GM23338 (cell line): Measurements from ENCODE around the gene RPTOR. TPM values are rescaled to one million over a fixed set of nuclear protein-coding genes. Genes with fewer than 3 reads are reported as not detected.

Experiments used
- ATAC-seq: fragments of 200-7000 bp; cut with Tn5 transposase; 3 replicates; pipeline ENCODE4 v1.9.1; 2020
- DNase-seq: peaks from one replicate; pipeline ENCODE4 v3.0.0-alpha.2; 2015; ENCODE audit warnings: low spot score
- H2AFZ ChIP-seq: fragments of 200-600 bp; sonication (generic); 2 replicates; pipeline ENCODE4 v1.8.0; 2016; ENCODE audit warnings: antibody characterized with exemption, mild to moderate bottlenecking, moderate library complexity
- H3F3A ChIP-seq: fragments of 200-600 bp; sonication (generic); replicated peaks from 2 replicates; pipeline ENCODE4 v1.8.0; 2017; ENCODE audit warnings: antibody characterized with exemption, mixed run types, low read depth
- H3K27ac ChIP-seq: fragments of 200-600 bp; sonication (generic); 2 replicates; pipeline ENCODE4 v1.6.1; 2016; ENCODE audit warnings: low read depth
- H3K27me3 ChIP-seq: fragments of 200-600 bp; sonication (generic); 2 replicates; pipeline ENCODE4 v1.8.0; 2016; ENCODE audit warnings: mild to moderate bottlenecking, mixed run types, moderate library complexity; ENCODE audit not compliant: insufficient read depth
- H3K36me3 ChIP-seq: fragments of 200-600 bp; sonication (generic); 2 replicates; pipeline ENCODE4 v1.8.0; 2016; ENCODE audit warnings: mild to moderate bottlenecking; ENCODE audit not compliant: insufficient read depth
- H3K4me1 ChIP-seq: fragments of 200-600 bp; sonication (generic); 2 replicates; pipeline ENCODE4 v1.8.0; 2016; ENCODE audit warnings: mild to moderate bottlenecking, moderate library complexity; ENCODE audit not compliant: insufficient read depth
- H3K4me2 ChIP-seq: fragments of 200-600 bp; sonication (generic); 2 replicates; pipeline ENCODE4 v1.7.1; 2017; ENCODE audit warnings: mixed run types
- H3K4me3 ChIP-seq: fragments of 200-600 bp; sonication (generic); 2 replicates; pipeline ENCODE4 v1.6.1; 2016; ENCODE audit warnings: mixed run types
- H3K79me2 ChIP-seq: fragments of 200-600 bp; sonication (generic); replicated peaks from 2 replicates; pipeline ENCODE4 v1.8.0; 2017; ENCODE audit warnings: mild to moderate bottlenecking; ENCODE audit not compliant: insufficient read depth
- H3K9me2 ChIP-seq: fragments of 200-600 bp; sonication (generic); 2 replicates; pipeline ENCODE4 v1.8.0; 2017; ENCODE audit not compliant: insufficient read depth
- H4K20me1 ChIP-seq: fragments of 200-600 bp; sonication (generic); replicated peaks from 2 replicates; pipeline ENCODE4 v1.8.0; 2017; ENCODE audit warnings: mild to moderate bottlenecking; ENCODE audit not compliant: insufficient read depth
- H3K27ac Mint-ChIP-seq: 2 replicates; pipeline ENCODE4 v1.8.0; 2020; ENCODE audit warnings: inconsistent platforms, mild to moderate bottlenecking, moderate library complexity, mixed read lengths
- H3K27me3 Mint-ChIP-seq: 3 replicates; pipeline ENCODE4 v1.8.0; 2022; ENCODE audit warnings: low read depth, mild to moderate bottlenecking, moderate library complexity, mixed read lengths, inconsistent platforms; ENCODE audit not compliant: insufficient read depth, poor library complexity
- H3K36me3 Mint-ChIP-seq: 3 replicates; pipeline ENCODE4 v1.8.0; 2021; ENCODE audit warnings: low read depth, mild to moderate bottlenecking, inconsistent platforms, moderate library complexity, mixed read lengths
- H3K4me1 Mint-ChIP-seq: 3 replicates; pipeline ENCODE4 v1.8.0; 2020; ENCODE audit warnings: mild to moderate bottlenecking, inconsistent platforms, mixed read lengths
- H3K4me3 Mint-ChIP-seq: 3 replicates; pipeline ENCODE4 v1.8.0; 2021; ENCODE audit warnings: moderate library complexity, mild to moderate bottlenecking, inconsistent platforms, mixed read lengths
- H3K9me3 Mint-ChIP-seq: 3 replicates; pipeline ENCODE4 v1.8.0; 2020; ENCODE audit warnings: moderate library complexity, mild to moderate bottlenecking, inconsistent platforms, mixed read lengths
- CREB1 ChIP-seq: fragments of 250-450 bp; sonication (Bioruptor Pico); IDR thresholded peaks from 2 replicates; pipeline ENCODE4 v1.5.0; 2020; ENCODE audit warnings: low read depth, mild to moderate bottlenecking, moderate library complexity
- ETS1 ChIP-seq: IDR thresholded peaks from 2 replicates; pipeline ENCODE4 v1.6.1; 2016; ENCODE audit warnings: antibody characterized with exemption
- EZH2 ChIP-seq: fragments of 200-600 bp; sonication (generic); IDR thresholded peaks from one replicate; pipeline ENCODE4 v1.8.0; 2017; ENCODE audit warnings: antibody characterized with exemption, mild to moderate bottlenecking, low read depth; ENCODE audit not compliant: unreplicated experiment
- EZH2phosphoT487 ChIP-seq: fragments of 200-600 bp; sonication (generic); IDR thresholded peaks from one replicate; pipeline ENCODE4 v1.8.1; 2018; ENCODE audit warnings: antibody characterized with exemption; ENCODE audit not compliant: unreplicated experiment
- NANOG ChIP-seq: IDR thresholded peaks from 2 replicates; pipeline ENCODE4 v1.6.1; 2016; ENCODE audit warnings: antibody characterized with exemption, borderline replicate concordance
- POLR2AphosphoS5 ChIP-seq: IDR thresholded peaks from 2 replicates; pipeline ENCODE4 v1.6.1; 2016; ENCODE audit warnings: antibody characterized with exemption, low read depth
- STAT1 ChIP-seq: IDR thresholded peaks from one replicate; pipeline ENCODE4 v1.6.1; 2016; ENCODE audit warnings: antibody characterized with exemption; ENCODE audit not compliant: unreplicated experiment
- ZNF331 ChIP-seq: fragments of 250-450 bp; sonication (Bioruptor Pico); IDR thresholded peaks from 2 replicates; pipeline ENCODE4 v1.5.0; 2020; ENCODE audit warnings: low read depth, mild to moderate bottlenecking, moderate library complexity
- ZNF462 ChIP-seq: fragments of 250-450 bp; sonication (Bioruptor Pico); IDR thresholded peaks from 2 replicates; pipeline ENCODE4 v1.5.0; 2020; ENCODE audit warnings: mild to moderate bottlenecking, moderate library complexity
- polyA plus RNA-seq: library from polyadenylated mRNA; unstranded; fragments of >200 nt; fragmentation: Nextera tagmentation; extraction: Ambion mirVana; gene quantifications from 2 replicates; pipeline ENCODE4 v1.2.1, GENCODE V29; 2016
- total RNA-seq: library from RNA; depleted of rRNA; stranded (reverse); fragments of >200 nt; shearing (Covaris generic); gene quantifications from 2 replicates; pipeline ENCODE4 v1.2.3, GENCODE V29; 2014
- TF ChIP-seq, protein P1 (sequence below), 2 experiments: fragments of 200-600 bp in 1 of 2; sonication (generic) in 1 of 2; conservative IDR thresholded peaks; 2 replicates each; pipeline versions ENCODE4 v1.5.1 to v1.6.1; 2016 to 2017; ENCODE audit warnings: antibody characterized with exemption in 2 of 2, low read depth in 2 of 2, mild to moderate bottlenecking in 2 of 2, moderate library complexity in 1 of 2
- TF ChIP-seq, protein P2 (sequence below): IDR thresholded peaks from one replicate; pipeline ENCODE4 v1.6.1; 2018; ENCODE audit warnings: antibody characterized with exemption; ENCODE audit not compliant: unreplicated experiment

Gene RPTOR
- total and polyA plus RNA-seq, 2 experiments from 2014 or later = 9.5 to 38.0 TPM

DNA sequence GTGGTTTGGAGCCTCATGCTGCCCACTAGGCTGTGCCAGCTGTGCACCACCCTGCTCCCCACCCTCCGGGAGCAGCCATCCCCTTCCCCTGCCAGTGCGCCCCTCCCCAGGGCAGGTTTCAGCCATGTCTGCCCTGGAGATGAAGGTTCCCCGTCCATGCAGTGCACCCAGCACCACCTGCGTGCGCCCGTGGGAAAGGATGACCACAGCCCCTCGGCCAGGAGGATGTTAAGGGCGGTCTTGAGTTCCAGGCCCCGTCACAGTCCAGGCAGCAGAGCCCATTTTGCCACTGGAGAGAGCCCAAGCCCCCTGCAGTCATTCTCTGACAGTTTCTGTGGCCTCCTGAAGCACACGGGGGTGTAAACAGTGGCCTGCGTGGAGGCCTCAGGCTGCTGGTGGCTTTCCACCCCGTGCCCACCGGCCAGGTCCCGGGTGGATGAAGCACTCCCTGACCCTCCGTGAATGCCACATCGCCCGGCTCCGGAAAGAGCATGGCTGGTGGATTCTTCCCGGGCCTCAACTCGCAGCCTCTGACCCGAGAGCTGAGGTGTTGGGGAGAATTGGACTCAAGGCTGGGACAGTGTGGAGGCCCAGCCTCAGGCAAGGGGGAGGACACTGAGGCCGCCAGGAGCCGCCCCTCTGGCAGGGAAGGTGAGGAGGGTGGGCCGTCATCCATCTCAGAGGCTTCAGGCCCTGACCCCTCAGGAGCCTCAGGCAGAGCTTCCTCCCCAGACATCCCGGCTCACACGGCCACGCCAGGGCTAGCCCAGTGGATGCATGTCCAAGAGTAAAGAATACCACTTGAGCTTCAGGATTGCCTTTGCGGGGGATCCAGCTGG, 377.3 kb downstream of the RPTOR start (continued):
- no peak for TF ChIP-seq NANOG
- TF ChIP-seq, protein P1, sequence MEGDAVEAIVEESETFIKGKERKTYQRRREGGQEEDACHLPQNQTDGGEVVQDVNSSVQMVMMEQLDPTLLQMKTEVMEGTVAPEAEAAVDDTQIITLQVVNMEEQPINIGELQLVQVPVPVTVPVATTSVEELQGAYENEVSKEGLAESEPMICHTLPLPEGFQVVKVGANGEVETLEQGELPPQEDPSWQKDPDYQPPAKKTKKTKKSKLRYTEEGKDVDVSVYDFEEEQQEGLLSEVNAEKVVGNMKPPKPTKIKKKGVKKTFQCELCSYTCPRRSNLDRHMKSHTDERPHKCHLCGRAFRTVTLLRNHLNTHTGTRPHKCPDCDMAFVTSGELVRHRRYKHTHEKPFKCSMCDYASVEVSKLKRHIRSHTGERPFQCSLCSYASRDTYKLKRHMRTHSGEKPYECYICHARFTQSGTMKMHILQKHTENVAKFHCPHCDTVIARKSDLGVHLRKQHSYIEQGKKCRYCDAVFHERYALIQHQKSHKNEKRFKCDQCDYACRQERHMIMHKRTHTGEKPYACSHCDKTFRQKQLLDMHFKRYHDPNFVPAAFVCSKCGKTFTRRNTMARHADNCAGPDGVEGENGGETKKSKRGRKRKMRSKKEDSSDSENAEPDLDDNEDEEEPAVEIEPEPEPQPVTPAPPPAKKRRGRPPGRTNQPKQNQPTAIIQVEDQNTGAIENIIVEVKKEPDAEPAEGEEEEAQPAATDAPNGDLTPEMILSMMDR (conservative IDR thresholded peaks at IDR 0.05; ENCODE audit: low read depth in 2 of 2) = no peak
- TF ChIP-seq STAT1 = no peak
- TF ChIP-seq POLR2AphosphoS5 = no peak

- H3F3A ChIP-seq = no peaks in the 10 kb centered on the region
- H3K4me1 Mint-ChIP-seq = peaks cover 15% of the 10 kb centered on the region
- no peak for DNase-seq
Measured at GRCh38 chr17:80922580-80923160, 378.0 kb downstream of the RPTOR start.

More at GRCh38 chr17:80922580-80923160, 378.0 kb downstream of the RPTOR start:
- Histone ChIP-seq H2AFZ (no peak overlapping the region), H3K4me3 (no peak overlapping the region), H3K27me3 (no peaks in the 10 kb centered on the region), H3K4me2 (no peak overlapping the region), H3K27ac (no peak overlapping the region), H4K20me1 (no peaks in the 10 kb centered on the region), H3K9me2 (no peaks in the 10 kb centered on the region), H3K36me3 (no peaks in the 10 kb centered on the region), H3K4me1 (no peaks in the 10 kb centered on the region), H3K79me2 (no peaks in the 10 kb centered on the region)
- TF ChIP-seq, protein P2, sequence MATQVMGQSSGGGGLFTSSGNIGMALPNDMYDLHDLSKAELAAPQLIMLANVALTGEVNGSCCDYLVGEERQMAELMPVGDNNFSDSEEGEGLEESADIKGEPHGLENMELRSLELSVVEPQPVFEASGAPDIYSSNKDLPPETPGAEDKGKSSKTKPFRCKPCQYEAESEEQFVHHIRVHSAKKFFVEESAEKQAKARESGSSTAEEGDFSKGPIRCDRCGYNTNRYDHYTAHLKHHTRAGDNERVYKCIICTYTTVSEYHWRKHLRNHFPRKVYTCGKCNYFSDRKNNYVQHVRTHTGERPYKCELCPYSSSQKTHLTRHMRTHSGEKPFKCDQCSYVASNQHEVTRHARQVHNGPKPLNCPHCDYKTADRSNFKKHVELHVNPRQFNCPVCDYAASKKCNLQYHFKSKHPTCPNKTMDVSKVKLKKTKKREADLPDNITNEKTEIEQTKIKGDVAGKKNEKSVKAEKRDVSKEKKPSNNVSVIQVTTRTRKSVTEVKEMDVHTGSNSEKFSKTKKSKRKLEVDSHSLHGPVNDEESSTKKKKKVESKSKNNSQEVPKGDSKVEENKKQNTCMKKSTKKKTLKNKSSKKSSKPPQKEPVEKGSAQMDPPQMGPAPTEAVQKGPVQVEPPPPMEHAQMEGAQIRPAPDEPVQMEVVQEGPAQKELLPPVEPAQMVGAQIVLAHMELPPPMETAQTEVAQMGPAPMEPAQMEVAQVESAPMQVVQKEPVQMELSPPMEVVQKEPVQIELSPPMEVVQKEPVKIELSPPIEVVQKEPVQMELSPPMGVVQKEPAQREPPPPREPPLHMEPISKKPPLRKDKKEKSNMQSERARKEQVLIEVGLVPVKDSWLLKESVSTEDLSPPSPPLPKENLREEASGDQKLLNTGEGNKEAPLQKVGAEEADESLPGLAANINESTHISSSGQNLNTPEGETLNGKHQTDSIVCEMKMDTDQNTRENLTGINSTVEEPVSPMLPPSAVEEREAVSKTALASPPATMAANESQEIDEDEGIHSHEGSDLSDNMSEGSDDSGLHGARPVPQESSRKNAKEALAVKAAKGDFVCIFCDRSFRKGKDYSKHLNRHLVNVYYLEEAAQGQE = no peak
- TF ChIP-seq CREB1 (no peak), EZH2 (no peak), ZNF462 (CRISPR knock-in tag) (no peak), ETS1 (no peak), ZNF331 (CRISPR knock-in tag) (no peak), POLR2AphosphoS5 (no peak), EZH2phosphoT487 (no peak)
- Mint-ChIP-seq H3K27me3 (peaks cover 8% of the 10 kb centered on the region), H3K9me3 (no peaks in the 10 kb centered on the region), H3K4me3 (no peak overlapping the region), H3K27ac (no peak overlapping the region), H3K36me3 (peaks cover 10% of the 10 kb centered on the region)
- no peak for ATAC-seq
